Activated B cell treated with CpG ODN at 0.5 μM for 24 hours (primary cell): ENCODE measurements around the gene FXN. TPM values are rescaled to one million over a fixed set of nuclear protein-coding genes. Genes with fewer than 3 reads are reported as not detected.

ENCODE experiments used
- ATAC-seq: fragments of 200-7000 bp; cut with Tn5 transposase; one replicate; pipeline ENCODE4 v1.10.0; 2021; ENCODE audit warnings: low read depth, mild to moderate bottlenecking, moderate library complexity
- CTCF ChIA-PET: fragments of 350-600 bp; sonication (Branson Sonifier 250); formaldehyde crosslinking; loops from one replicate; lab custom pipeline; 2021; ENCODE audit warnings: antibody characterized with exemption; lab: Charles Lee
- POLR2A ChIA-PET: fragments of 350-600 bp; sonication (Branson Sonifier 250); formaldehyde crosslinking; loops from one replicate; lab custom pipeline; 2021; ENCODE audit warnings: antibody characterized with exemption; lab: Charles Lee
- DNase-seq: peaks from one replicate; pipeline ENCODE4 v3.0.0; 2022
- H3K27ac Mint-ChIP-seq: one replicate; pipeline ENCODE4 v1.8.0; 2020; ENCODE audit warnings: mixed read lengths
- H3K27me3 Mint-ChIP-seq: one replicate; pipeline ENCODE4 v1.8.0; 2021; ENCODE audit warnings: mixed read lengths
- H3K36me3 Mint-ChIP-seq: one replicate; pipeline ENCODE4 v1.8.0; 2021; ENCODE audit warnings: low read depth, mixed read lengths
- H3K4me1 Mint-ChIP-seq: one replicate; pipeline ENCODE4 v1.8.0; 2021; ENCODE audit warnings: mixed read lengths
- H3K4me3 Mint-ChIP-seq: one replicate; pipeline ENCODE4 v1.8.0; 2020; ENCODE audit warnings: mild to moderate bottlenecking, mixed read lengths
- H3K9me3 Mint-ChIP-seq: one replicate; pipeline ENCODE4 v1.8.0; 2020; ENCODE audit warnings: mixed read lengths
- CTCF ChIP-seq: fragments of 200-600 bp; IDR thresholded peaks from one replicate; pipeline ENCODE4 v1.8.0; 2022; ENCODE audit warnings: antibody characterized with exemption, mild to moderate bottlenecking
- intact Hi-C: fragments of 100-400 bp; cut with micrococcal nuclease; formaldehyde crosslinking; loops from one replicate; pipeline ENCODE4 v1.15.1; 2024
- total RNA-seq: library from RNA; stranded (reverse); gene quantifications from 2 replicates; pipeline ENCODE4 v1.2.3, GENCODE V29; 2022

Gene FXN
- total RNA-seq, 1 donor from 2014 or later: 17.7 TPM

GRCh38 chr9:69054989-69055388 is 19.4 kb downstream of the FXN start:
- Mint-ChIP-seq H3K9me3 (no peaks in the 10 kb centered on the region), H3K27ac (no peak overlapping the region), H3K36me3 (peaks cover 38% of the 10 kb centered on the region), H3K27me3 (no peaks in the 10 kb centered on the region), H3K4me1 (no peaks in the 10 kb centered on the region), H3K4me3 (no peak overlapping the region)
- TF ChIP-seq CTCF: no peak
- CTCF ChIA-PET: interaction anchor here (0.9 to 5.4 kb wide), 3 partner anchors 17 to 367 kb away, joined by 3 to 60 read pairs (median 10); no protein-coding TSS in a partner anchor
- ATAC-seq: no peak
- POLR2A ChIA-PET: no interaction called here
- DNase-seq: no peak
- intact Hi-C loops: loop anchor here (1.0 to 5.0 kb wide), 4 partner anchors 138 to 864 kb away; no protein-coding TSS in a partner anchor

GRCh38 chr9:69056191-69056815 is 20.8 kb downstream of the FXN start:
- no peaks in the 10 kb centered on the region for H3K9me3 Mint-ChIP-seq

GRCh38 chr9:69058101-69058500 is 22.5 kb downstream of the FXN start:
- Mint-ChIP-seq H3K27ac (no peak overlapping the region), H3K36me3 (peaks cover 47% of the 10 kb centered on the region), H3K4me3 (no peak overlapping the region), H3K4me1 (peaks cover 5% of the 10 kb centered on the region), H3K27me3 (no peaks in the 10 kb centered on the region), H3K9me3 (no peaks in the 10 kb centered on the region)
- ATAC-seq (no peak), DNase-seq (no peak)
- no peak for TF ChIP-seq CTCF
- CTCF ChIA-PET: interaction anchor here (0.9 kb wide), 1 partner anchor 135 kb away, joined by 5 read pairs; no protein-coding TSS in a partner anchor
- POLR2A ChIA-PET: no interaction called here
- intact Hi-C loops: no loop called here

More at GRCh38 chr9:69056191-69056815, 20.8 kb downstream of the FXN start:
- H3K27me3 Mint-ChIP-seq: no peaks in the 10 kb centered on the region
- no peak for TF ChIP-seq CTCF
- intact Hi-C loops: no loop called here
- no peak overlapping the region for H3K4me3 Mint-ChIP-seq
- ATAC-seq (no peak), DNase-seq (no peak)
- H3K4me1 Mint-ChIP-seq: peaks cover 5% of the 10 kb centered on the region
- ChIA-PET CTCF (interaction anchor here (1.0 to 5.4 kb wide), 2 partner anchors 104 to 136 kb away, joined by 3 to 60 read pairs; no protein-coding TSS in a partner anchor), POLR2A (no interaction called here)
- H3K27ac Mint-ChIP-seq: no peak overlapping the region
- H3K36me3 Mint-ChIP-seq: peaks cover 45% of the 10 kb centered on the region

- no peak for TF ChIP-seq CTCF
These were observed 25.2 kb downstream of the FXN start for GRCh38 chr9:69060766-69061165.

GRCh38 chr9:69062195-69062594 is 26.6 kb downstream of the FXN start:
- H3K27ac Mint-ChIP-seq: no peak overlapping the region
- peaks cover 57% of the 10 kb centered on the region for H3K36me3 Mint-ChIP-seq
- no peak overlapping the region for H3K4me3 Mint-ChIP-seq
- CTCF ChIA-PET: no interaction called here
- intact Hi-C loops: no loop called here
- H3K4me1 Mint-ChIP-seq: peaks cover 9% of the 10 kb centered on the region
- no peak for TF ChIP-seq CTCF
- H3K9me3 Mint-ChIP-seq: no peaks in the 10 kb centered on the region
- H3K27me3 Mint-ChIP-seq: no peaks in the 10 kb centered on the region
- POLR2A ChIA-PET: no interaction called here
- DNase-seq (no peak), ATAC-seq (no peak)

More at GRCh38 chr9:69060766-69061165, 25.2 kb downstream of the FXN start:
- POLR2A ChIA-PET: no interaction called here
- ATAC-seq (no peak), DNase-seq (no peak)
- no peaks in the 10 kb centered on the region for H3K9me3 Mint-ChIP-seq
- H3K4me1 Mint-ChIP-seq: peaks cover 9% of the 10 kb centered on the region
- H3K36me3 Mint-ChIP-seq: peaks cover 53% of the 10 kb centered on the region
- CTCF ChIA-PET: no interaction called here
- intact Hi-C loops: no loop called here
- no peak overlapping the region for H3K27ac Mint-ChIP-seq
- H3K4me3 Mint-ChIP-seq: no peak overlapping the region
- H3K27me3 Mint-ChIP-seq: no peaks in the 10 kb centered on the region
